Muscle layer of colon (tissue), 2 donors: Measurements from ENCODE around the gene CKAP2L.

Source experiments
- H3K27ac ChIP-seq: one replicate; pipeline ENCODE4 v1.7.0; 2013; ENCODE audit warnings: low read depth, mild to moderate bottlenecking, low read length, moderate library complexity
- H3K27me3 ChIP-seq, 2 donors: one replicate each; pipeline ENCODE4 v1.7.0; 2013; ENCODE audit warnings: low read length in 2 of 2, mild to moderate bottlenecking in 2 of 2; ENCODE audit not compliant: insufficient read depth in 2 of 2, control insufficient read depth in 1 of 2
- H3K36me3 ChIP-seq: one replicate; pipeline ENCODE4 v1.7.0; 2013; ENCODE audit warnings: mild to moderate bottlenecking, low read length; ENCODE audit not compliant: insufficient read depth
- H3K4me1 ChIP-seq: one replicate; pipeline ENCODE4 v1.7.0; 2013; ENCODE audit warnings: mild to moderate bottlenecking, low read length; ENCODE audit not compliant: insufficient read depth
- H3K4me3 ChIP-seq, 2 donors: one replicate each; pipeline ENCODE4 v1.7.0; 2013; ENCODE audit warnings: low read length in 2 of 2, low read depth in 1 of 2, mild to moderate bottlenecking in 1 of 2, moderate library complexity in 1 of 2
- H3K9ac ChIP-seq: one replicate; pipeline ENCODE4 v1.7.0; 2013; ENCODE audit warnings: low read length
- H3K9me3 ChIP-seq: one replicate; pipeline ENCODE4 v1.7.0; 2013; ENCODE audit warnings: mild to moderate bottlenecking, low read length
- donor health status: abdominal sarcoma.
- donor health status: Adenocarcinoma of cecum.

CKAP2L gene

DNA sequence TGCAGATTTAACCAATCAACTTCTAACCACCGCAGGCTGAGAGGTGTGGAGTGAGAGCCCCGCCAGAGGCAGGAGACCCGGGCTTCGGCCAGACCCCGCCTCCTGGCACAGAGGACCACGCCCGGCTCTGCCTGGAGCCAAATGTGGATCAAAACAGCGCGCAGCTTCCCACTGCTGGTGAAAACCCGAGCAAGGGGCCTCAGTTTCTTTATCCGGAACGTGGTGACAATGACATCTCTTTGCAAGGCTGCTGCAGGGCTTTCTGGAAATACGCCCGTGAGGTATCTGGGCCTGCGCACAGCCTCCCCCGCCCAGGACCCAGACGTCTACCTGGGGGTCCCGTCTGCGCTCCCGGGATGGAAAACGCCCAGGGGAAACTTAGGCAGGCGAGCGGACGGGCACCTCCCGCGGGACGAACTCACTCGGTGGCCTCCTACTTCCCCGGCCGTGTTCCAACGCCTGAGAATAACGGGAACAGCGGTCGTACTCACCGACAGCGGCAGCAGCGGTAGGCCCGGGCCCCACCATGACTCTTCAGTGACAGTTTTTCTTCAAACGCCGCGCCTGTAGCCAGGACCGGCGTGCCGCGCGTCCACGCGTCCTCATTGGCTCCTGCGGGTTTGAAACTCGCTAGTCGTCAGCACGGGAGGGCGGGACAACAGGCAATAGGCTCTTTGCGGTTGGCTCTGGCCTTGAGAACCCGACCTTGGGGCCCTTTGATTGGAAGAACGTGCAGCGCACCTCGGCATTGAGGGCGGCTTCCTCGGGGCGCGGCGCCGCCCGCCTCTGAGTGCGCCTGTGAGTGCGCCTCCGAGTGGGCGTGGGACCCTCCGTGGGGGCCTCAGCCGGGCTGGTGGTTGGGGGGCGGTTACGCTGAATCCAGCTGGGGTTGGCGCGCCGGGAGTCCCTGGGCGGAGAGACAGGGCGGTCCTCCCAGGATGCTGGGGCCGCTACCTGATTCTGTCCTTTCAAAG is at the start of gene CKAP2L:
Gene CKAP2L (minus strand): TSS at position 539 of the 974 bp plus-strand sequence. CDS start 11 bp downstream, at position 528.
- Histone ChIP-seq H3K9me3 (no peaks in the 10 kb centered on the region), H3K9ac (no peak within 1 kb of the TSS), H3K27ac (no peak within 1 kb of the TSS), H3K4me3 (peak within 1 kb of the TSS; percentile 66 to 74), H3K27me3 (no peaks in the 10 kb centered on the region), H3K36me3 (no peaks in the 10 kb centered on the region), H3K4me1 (peaks cover 7% of the 10 kb centered on the region)

GRCh38 chr2:112813280-112813966 is 49.0 kb upstream of the CKAP2L start:
- Histone ChIP-seq H3K27ac (no peak overlapping the region), H3K27me3 (no peaks in the 10 kb centered on the region), H3K9ac (no peak overlapping the region), H3K4me1 (peaks cover 12% of the 10 kb centered on the region), H3K9me3 (no peaks in the 10 kb centered on the region), H3K36me3 (no peaks in the 10 kb centered on the region), H3K4me3 (no peak overlapping the region)

GRCh38 chr2:112812318-112813267 is 48.2 kb upstream of the CKAP2L start:
- H3K9ac ChIP-seq, result no peak overlapping the region
- H3K4me1 ChIP-seq, result peaks cover 12% of the 10 kb centered on the region
- no peaks in the 10 kb centered on the region for H3K9me3 ChIP-seq
- no peak overlapping the region for H3K27ac ChIP-seq
- H3K36me3 ChIP-seq, result no peaks in the 10 kb centered on the region
- H3K4me3 ChIP-seq, result no peak overlapping the region
- no peaks in the 10 kb centered on the region for H3K27me3 ChIP-seq

DNA sequence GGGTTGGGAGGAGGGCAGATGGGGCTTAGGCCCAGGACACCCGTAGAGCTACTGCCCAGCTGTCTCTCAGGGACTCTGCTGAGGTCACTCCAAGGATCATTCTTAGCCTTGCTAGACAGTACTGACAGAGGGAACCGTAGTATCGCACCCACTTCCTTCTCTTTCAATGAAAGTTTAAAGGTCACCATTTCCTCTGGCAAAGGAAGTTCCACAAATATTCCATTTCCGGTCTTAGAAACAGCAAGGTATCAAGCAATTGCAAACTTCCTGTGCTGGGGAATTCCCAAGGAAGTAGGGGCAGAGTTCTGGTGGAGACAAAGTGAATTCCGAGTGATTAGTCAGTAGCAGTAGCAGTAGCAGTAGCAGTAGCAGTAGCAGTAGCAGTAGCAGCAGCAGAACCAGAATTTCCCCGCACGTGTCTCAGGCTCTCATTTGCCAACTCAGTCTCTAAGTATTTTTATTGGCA is 47.5 kb upstream of the CKAP2L start:
- Histone ChIP-seq H3K27me3 (no peaks in the 10 kb centered on the region), H3K9ac (no peak overlapping the region), H3K36me3 (no peaks in the 10 kb centered on the region), H3K4me3 (no peak overlapping the region), H3K9me3 (no peaks in the 10 kb centered on the region), H3K27ac (no peak overlapping the region), H3K4me1 (peaks cover 12% of the 10 kb centered on the region)

- Histone ChIP-seq H3K36me3 (no peaks in the 10 kb centered on the region), H3K4me3 (no peak overlapping the region), H3K4me1 (peaks cover 12% of the 10 kb centered on the region), H3K27me3 (no peaks in the 10 kb centered on the region), H3K9ac (no peak overlapping the region), H3K9me3 (no peaks in the 10 kb centered on the region), H3K27ac (no peak overlapping the region)
Observed at GRCh38 chr2:112811276-112811831, 46.9 kb upstream of the CKAP2L start.

GRCh38 chr2:112809112-112809511 is 44.7 kb upstream of the CKAP2L start:
- peaks cover 12% of the 10 kb centered on the region for H3K4me1 ChIP-seq
- no peaks in the 10 kb centered on the region for H3K36me3 ChIP-seq
- H3K9ac ChIP-seq, result no peak overlapping the region
- H3K27ac ChIP-seq, result no peak overlapping the region
- H3K4me3 ChIP-seq, result no peak overlapping the region
- H3K9me3 ChIP-seq, result no peaks in the 10 kb centered on the region
- H3K27me3 ChIP-seq, result no peaks in the 10 kb centered on the region

DNA sequence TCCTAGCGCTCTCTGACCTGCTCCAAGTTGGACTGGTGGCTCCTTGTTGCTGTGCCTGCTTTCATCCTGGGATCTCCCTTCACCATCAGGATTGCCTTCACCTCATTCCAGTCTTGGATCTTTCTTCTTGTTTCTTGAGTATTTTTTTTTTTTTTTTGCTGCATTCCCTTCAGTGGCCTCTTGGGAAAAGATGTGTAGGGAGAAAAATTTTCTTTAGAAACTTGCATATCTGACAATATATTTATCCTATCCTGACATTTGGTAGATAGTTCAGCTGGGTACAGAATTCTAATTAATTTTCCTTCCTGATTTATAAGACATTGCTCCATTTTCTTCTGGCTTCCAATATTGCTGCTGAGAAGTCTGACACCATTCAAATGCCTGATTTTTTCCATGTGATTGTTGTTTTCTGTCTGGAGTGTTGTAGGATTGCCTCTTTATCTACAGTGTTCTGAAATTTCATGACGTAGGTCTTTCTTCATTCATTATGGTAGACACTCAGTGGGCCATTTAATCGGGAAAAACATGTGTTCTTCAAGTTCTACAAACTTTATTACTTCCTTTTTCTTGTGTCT is 42.9 kb upstream of the CKAP2L start:
- Histone ChIP-seq H3K27ac (no peak overlapping the region), H3K4me1 (peaks cover 2% of the 10 kb centered on the region), H3K9me3 (no peaks in the 10 kb centered on the region), H3K4me3 (no peak overlapping the region), H3K27me3 (no peaks in the 10 kb centered on the region), H3K36me3 (no peaks in the 10 kb centered on the region), H3K9ac (no peak overlapping the region)

DNA sequence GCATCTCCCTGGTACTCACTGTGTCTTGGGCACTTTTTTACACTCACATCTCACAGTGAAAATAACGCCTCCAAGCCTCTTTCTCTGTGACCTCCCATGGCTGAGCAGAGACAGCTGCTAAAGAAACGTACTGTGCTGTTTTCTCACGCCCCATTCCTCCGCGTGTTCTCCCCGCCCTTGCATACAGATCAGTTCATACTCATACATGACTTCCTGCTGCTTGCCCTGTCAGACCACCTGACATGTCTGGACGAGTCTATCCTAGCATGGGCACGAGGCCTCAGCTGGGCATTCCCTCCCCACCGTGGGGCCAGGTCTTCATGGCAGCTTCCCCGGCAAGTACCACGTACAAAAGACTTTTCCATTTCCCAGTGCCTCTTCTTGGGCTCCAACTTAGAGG is 41.1 kb upstream of the CKAP2L start:
- H3K9me3 ChIP-seq, result no peaks in the 10 kb centered on the region
- no peaks in the 10 kb centered on the region for H3K36me3 ChIP-seq
- H3K4me3 ChIP-seq, result no peak overlapping the region
- H3K27me3 ChIP-seq, result no peaks in the 10 kb centered on the region
- no peaks in the 10 kb centered on the region for H3K4me1 ChIP-seq
- H3K9ac ChIP-seq, result no peak overlapping the region
- H3K27ac ChIP-seq, result no peak overlapping the region

GRCh38 chr2:112803691-112804521 is 39.5 kb upstream of the CKAP2L start:
- Histone ChIP-seq H3K36me3 (no peaks in the 10 kb centered on the region), H3K4me3 (no peak overlapping the region), H3K9me3 (no peaks in the 10 kb centered on the region), H3K4me1 (no peaks in the 10 kb centered on the region), H3K27ac (no peak overlapping the region), H3K9ac (no peak overlapping the region), H3K27me3 (no peaks in the 10 kb centered on the region)
